HepG2 (cell line): ENCODE data around the gene HOXA11. TPM values are rescaled to one million over a fixed set of nuclear protein-coding genes. Genes with fewer than 3 reads are reported as not detected.

ENCODE experiments used
- ATAC-seq: fragments of 200-7000 bp; cut with Tn5 transposase; 3 replicates; pipeline ENCODE4 v1.9.1; 2020; ENCODE audit warnings: mild to moderate bottlenecking, moderate library complexity
- BruUV-seq: library from RNA; stranded (reverse); fragments of 400-500 nt; replicated peaks from 2 replicates; lab custom pipeline; 2021; lab: Mats Ljungman, UMichigan
- CTCF ChIA-PET: fragments of 300-600 bp; formaldehyde crosslinking; extraction: SDS; loops from one replicate; lab custom pipeline; 2021; ENCODE audit warnings: low total read pairs, inconsistent platforms, low intra/inter-chr PET ratio; lab: Yijun Ruan, JAX
- POLR2A ChIA-PET: fragments of 350-600 bp; sonication (Branson Sonifier 250); formaldehyde crosslinking; loops from one replicate; lab custom pipeline; 2020; ENCODE audit warnings: antibody characterized with exemption, inconsistent platforms; lab: Yijun Ruan, JAX
- DNase-seq: peaks from one replicate; pipeline ENCODE4 v3.0.0-alpha.2; 2015; ENCODE audit warnings: low spot score
- FAIRE-seq: peaks from 3 replicates; lab custom pipeline; 2011; peaks lifted over from hg19 to GRCh38; lab: Jason Lieb, UNC
- H2AFZ ChIP-seq: one replicate; pipeline ENCODE4 v1.6.1; 2011; ENCODE audit warnings: low read length, inconsistent platforms
- H3K27ac ChIP-seq: fragments of 300-600 bp; 3 replicates; pipeline ENCODE4 v1.8.0; 2011; ENCODE audit warnings: mixed run types, mild to moderate bottlenecking, mixed read lengths, low read length, inconsistent platforms; ENCODE audit not compliant: insufficient read depth; ENCODE audit errors: extremely low read length
- H3K27me3 ChIP-seq, 2 experiments: fragments of 200-600 bp in 1 of 2; 2 replicates in 1 of 2; 3 replicates in 1 of 2; pipeline versions ENCODE4 v1.6.0 to v1.8.0; 2011; ENCODE audit warnings: low read length in 2 of 2, mild to moderate bottlenecking in 2 of 2, moderate library complexity in 2 of 2, inconsistent platforms in 1 of 2; ENCODE audit not compliant: insufficient read depth in 2 of 2, control insufficient read depth in 1 of 2
- H3K36me3 ChIP-seq, 2 experiments: fragments of 200-600 bp in 1 of 2; replicated peaks in 1 of 2; 2 replicates in 1 of 2; 3 replicates in 1 of 2; pipeline versions ENCODE4 v1.5.1 to v1.8.0; 2011; ENCODE audit warnings: low read length in 2 of 2, inconsistent platforms in 1 of 2; ENCODE audit not compliant: insufficient read depth in 2 of 2, control insufficient read depth in 1 of 2
- H3K4me1 ChIP-seq: 2 replicates; pipeline ENCODE4 v1.5.1; 2012; ENCODE audit warnings: low read length, inconsistent platforms; ENCODE audit not compliant: insufficient read depth
- H3K4me2 ChIP-seq: 2 replicates; pipeline ENCODE4 v1.6.0; 2011; ENCODE audit warnings: low read depth, low read length, inconsistent platforms
- H3K4me3 ChIP-seq, 3 experiments: fragments of 200-600 bp in 1 of 3; sonication (generic), shearing (Covaris generic) in 1 of 3; replicated peaks in 1 of 3; 2 replicates each; pipeline ENCODE4 v1.5.1; 2011 to 2016; ENCODE audit warnings: low read length in 3 of 3, inconsistent platforms in 2 of 3, low read depth in 2 of 3, mild to moderate bottlenecking in 2 of 3, control low read depth in 1 of 3, mixed read lengths in 1 of 3; ENCODE audit not compliant: insufficient read depth in 1 of 3
- H3K79me2 ChIP-seq: one replicate; pipeline ENCODE4 v1.6.1; 2011; ENCODE audit warnings: low read length, inconsistent platforms; ENCODE audit not compliant: insufficient read depth
- H3K9ac ChIP-seq: 2 replicates; pipeline ENCODE4 v1.6.0; 2011; ENCODE audit warnings: mild to moderate bottlenecking, low read depth, low read length, inconsistent platforms; ENCODE audit not compliant: insufficient read depth
- H3K9me3 ChIP-seq: 2 replicates; pipeline ENCODE4 v1.5.1; 2012; ENCODE audit warnings: mild to moderate bottlenecking, low read length
- H4K20me1 ChIP-seq: 2 replicates; pipeline ENCODE4 v1.6.0; 2011; ENCODE audit warnings: inconsistent platforms, mild to moderate bottlenecking, low read length, moderate library complexity; ENCODE audit not compliant: insufficient read depth
- ARNT2 ChIP-seq: sonication (generic); formaldehyde crosslinking; IDR thresholded peaks from 2 replicates; pipeline ENCODE4 v1.8.0; 2022; ENCODE audit warnings: mild to moderate bottlenecking, low read depth, missing genetic modification reagents, moderate library complexity
- CHCHD3 ChIP-seq: sonication (generic); formaldehyde crosslinking; IDR thresholded peaks from 2 replicates; pipeline ENCODE4 v1.8.0; 2022; ENCODE audit warnings: mild to moderate bottlenecking, missing genetic modification reagents, moderate library complexity
- DMTF1 ChIP-seq: sonication (generic); formaldehyde crosslinking; IDR thresholded peaks from 2 replicates; pipeline ENCODE4 v1.4.0; 2020; ENCODE audit warnings: mild to moderate bottlenecking, missing genetic modification reagents
- EZH2 ChIP-seq: conservative IDR thresholded peaks from 2 replicates; pipeline ENCODE4 v1.6.1; 2012; ENCODE audit warnings: mild to moderate bottlenecking, low read depth, low read length, moderate library complexity
- ZNF589 ChIP-seq: sonication (generic); formaldehyde crosslinking; conservative IDR thresholded peaks from 2 replicates; pipeline ENCODE4 v1.8.0; 2022; ENCODE audit warnings: mild to moderate bottlenecking, moderate library complexity, missing genetic modification reagents
- ZNF800 ChIP-seq: sonication (generic); formaldehyde crosslinking; IDR thresholded peaks from 2 replicates; pipeline ENCODE4 v1.4.0; 2020; ENCODE audit warnings: missing genetic modification reagents
- WGBS: methylation state at CpG from one replicate; pipeline ENCODE4 v1.1.6; 2017; ENCODE audit warnings: low lambda C conversion rate; 5-methylcytosine and 5-hydroxymethylcytosine counted together
- in situ Hi-C: cut with HindIII; loops from 2 replicates; pipeline ENCODE4 v1.10.0; 2017; ENCODE audit warnings: low pct_unique_long_range_greater_than_20kb; ENCODE audit not compliant: extremely low pct_ligation_motif_present
- intact Hi-C: fragments of 100-400 bp; cut with micrococcal nuclease; formaldehyde crosslinking; loops from one replicate; pipeline ENCODE4 v1.10.0; 2022; ENCODE audit not compliant: unreplicated experiment
- polyA plus RNA-seq, 8 experiments: library from polyadenylated mRNA; depleted of rRNA in 3 of 8; stranded (reverse) in 7 of 8; unstranded in 1 of 8; fragments of >200 nt; fragmentation: Illumina TruSeq in 4 of 8; extraction: Trizol in 4 of 8; gene quantifications; 2 replicates each; pipeline versions ENCODE4 v1.2.1 to v1.2.3, GENCODE V29; 2011 to 2016; ENCODE audit warnings: low read depth in 4 of 8, missing spikeins in 1 of 8, mixed read lengths in 1 of 8; ENCODE audit not compliant: insufficient read depth in 1 of 8
- total RNA-seq, 5 experiments: library from RNA; depleted of rRNA; stranded (reverse); fragments of >200 nt; fragmentation: Illumina TruSeq; extraction: Trizol; gene quantifications; 2 replicates each; pipeline ENCODE4 v1.2.3, GENCODE V29; 2016; ENCODE audit warnings: low read depth in 1 of 5

The HOXA11 gene
- total and polyA plus RNA-seq, 2 of the 13 experiments (the other 11 are each of a cell fraction or from before 2014, with no cell fraction given): not detected

- DNase-seq (no peak), FAIRE-seq (no peak), ATAC-seq (no peak)
- no TSS peak for BruUV-seq
- Histone ChIP-seq H3K27me3 (peaks cover 13 to 88% of the 10 kb centered on the region in 2 experiments), H4K20me1 (no peaks in the 10 kb centered on the region), H3K4me3 (no peak overlapping the region), H3K79me2 (no peaks in the 10 kb centered on the region), H3K9ac (no peak overlapping the region), H3K4me1 (peaks cover 22% of the 10 kb centered on the region), H3K9me3 (no peaks in the 10 kb centered on the region), H2AFZ (no peak overlapping the region), H3K4me2 (peak overlapping the region; percentile 22), H3K36me3 (no peaks in the 10 kb centered on the region), H3K27ac (no peak overlapping the region)
- CTCF ChIA-PET: no interaction called here
- TF ChIP-seq ARNT2 (no peak), ZNF589 (CRISPR knock-in tag) (no peak), CHCHD3 (CRISPR knock-in tag) (no peak), DMTF1 (CRISPR knock-in tag) (no peak), ZNF800 (CRISPR knock-in tag) (0 out of 2 replicates have a peak, but pooled peaks have one; percentile 30), EZH2 (0 out of 2 replicates have a peak, but pooled peaks have one; percentile 39)
- in situ Hi-C loops (loop anchor here (5.0 to 10.0 kb wide), 3 partner anchors 370 to 817 kb away; no protein-coding TSS in a partner anchor), intact Hi-C loops (no loop called here)
- POLR2A ChIA-PET: no interaction called here
- WGBS: 57% methylated on average over 34 of the region's 41 CpGs
Observed at GRCh38 chr7:27204851-27205322, 19.9 kb upstream of the HOXA11 start.
